ENCODE measurements around the gene DKKL1. TPM values are rescaled to one million over a fixed set of nuclear protein-coding genes. Genes with fewer than 3 reads are reported as not detected.

DKKL1 gene
- total RNA-seq, 2 donors from 2014 or later = not detected

DNA sequence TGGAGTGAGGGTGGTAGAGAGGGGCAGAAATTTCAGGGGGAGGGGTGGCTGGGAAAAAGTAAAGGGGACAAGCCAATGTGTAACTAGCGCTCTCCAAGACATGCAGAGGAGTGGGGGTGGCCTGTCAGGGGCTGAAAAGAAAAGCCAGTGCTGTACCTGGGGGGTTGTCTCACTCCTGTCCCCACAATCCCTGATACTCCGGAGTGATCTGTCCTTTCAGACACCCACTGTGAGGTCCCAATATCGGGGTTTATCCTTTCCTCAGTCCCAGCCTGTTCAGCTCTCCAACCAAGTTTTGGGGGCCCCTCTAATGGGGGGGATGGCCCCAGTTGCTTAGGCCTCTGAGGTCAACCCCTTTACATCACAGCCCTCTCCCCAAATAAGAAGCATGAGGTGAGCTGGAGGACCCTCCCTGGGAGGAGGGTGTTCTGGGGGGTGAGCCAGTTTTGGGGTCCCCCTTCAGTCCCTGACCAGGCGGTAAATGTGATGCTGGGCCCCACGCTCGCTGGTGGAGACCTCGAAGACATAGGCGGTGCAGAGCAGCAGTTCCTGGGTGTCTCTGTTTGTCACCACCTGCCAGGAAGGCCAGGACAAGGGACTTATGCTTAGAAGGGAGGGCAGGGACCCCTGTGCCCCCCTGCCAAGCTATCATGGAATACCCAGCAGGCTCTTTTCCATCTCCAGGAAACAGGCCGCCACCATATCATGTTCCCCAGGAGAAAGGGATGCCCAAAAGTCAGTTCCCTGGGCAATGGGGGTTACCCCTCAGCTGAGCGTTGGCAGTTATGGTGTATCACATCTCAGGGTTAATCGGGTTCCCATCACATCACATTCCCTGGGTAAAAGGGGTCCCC is 22.6 kb upstream of the DKKL1 start:
- no peak for DNase-seq
- no peak overlapping the region for H3K4me3 Mint-ChIP-seq
- H3K27me3 Mint-ChIP-seq (ENCODE audit: low read depth) = no peaks in the 10 kb centered on the region
- H3K27ac Mint-ChIP-seq = no peak overlapping the region
- peaks cover 33% of the 10 kb centered on the region for H3K4me1 Mint-ChIP-seq (ENCODE audit: low read depth)
- H3K36me3 Mint-ChIP-seq (ENCODE audit: insufficient read depth in 2 of 2) = peaks cover 12 to 15% of the 10 kb centered on the region in 2 donors
- no peaks in the 10 kb centered on the region for H3K9me3 Mint-ChIP-seq
- ATAC-seq (replicated peaks in 1 of 2) = no peak

DNA sequence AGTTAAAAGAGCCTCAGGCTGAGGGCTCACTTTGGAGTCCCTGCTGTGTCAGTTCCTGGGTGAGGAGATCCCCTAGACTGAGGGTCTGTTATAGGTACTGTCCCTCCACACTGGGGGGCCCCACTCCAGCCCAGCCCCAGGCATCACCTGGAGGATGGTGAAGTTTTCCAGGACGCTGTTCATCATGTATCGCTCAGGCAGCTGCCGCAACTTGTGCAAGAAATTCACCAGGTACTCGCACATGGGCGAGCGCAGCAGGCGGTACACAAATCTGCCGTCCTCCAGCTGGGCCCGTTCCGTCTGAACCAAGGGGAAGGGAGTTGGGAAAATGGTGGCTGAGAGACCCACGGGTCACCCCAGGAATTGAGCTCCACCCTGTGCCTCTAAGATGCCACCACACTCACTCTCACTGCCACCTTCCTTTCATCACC is 21.4 kb upstream of the DKKL1 start:
- ATAC-seq (replicated peaks in 1 of 2) (no peak), DNase-seq (no peak)
- Mint-ChIP-seq H3K36me3 (ENCODE audit: insufficient read depth in 2 of 2) (peaks cover 12 to 13% of the 10 kb centered on the region in 2 donors), H3K4me3 (no peak overlapping the region), H3K27ac (no peak overlapping the region), H3K4me1 (ENCODE audit: low read depth) (peaks cover 21% of the 10 kb centered on the region), H3K27me3 (ENCODE audit: low read depth) (no peaks in the 10 kb centered on the region), H3K9me3 (no peaks in the 10 kb centered on the region)

DNA sequence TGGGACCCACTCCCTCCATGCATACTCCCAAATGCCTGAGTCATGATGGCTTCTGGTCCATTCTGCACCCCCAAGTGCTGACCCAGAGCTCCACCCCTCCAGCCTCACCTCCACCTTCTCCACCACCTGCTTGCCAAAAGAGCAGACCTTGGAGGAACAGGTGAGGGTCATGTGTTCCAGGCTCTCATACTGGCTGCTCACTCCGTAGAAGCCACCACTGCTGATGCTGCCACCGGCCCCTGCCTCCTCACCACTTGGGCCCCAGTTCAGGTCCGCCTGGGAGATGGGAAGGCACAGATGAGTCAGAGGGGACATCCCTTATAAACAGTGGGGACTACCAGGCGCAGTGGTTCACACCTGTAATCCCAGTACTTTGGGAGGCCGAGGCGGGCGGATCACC is 20.6 kb upstream of the DKKL1 start:
- DNase-seq (no peak), ATAC-seq (replicated peaks in 1 of 2) (no peak)
- no peak overlapping the region for H3K4me3 Mint-ChIP-seq
- no peak overlapping the region for H3K27ac Mint-ChIP-seq
- no peaks in the 10 kb centered on the region for H3K27me3 Mint-ChIP-seq (ENCODE audit: low read depth)
- peaks cover 12% of the 10 kb centered on the region for H3K4me1 Mint-ChIP-seq (ENCODE audit: low read depth)
- H3K9me3 Mint-ChIP-seq = no peaks in the 10 kb centered on the region
- H3K36me3 Mint-ChIP-seq (ENCODE audit: insufficient read depth in 2 of 2) = peaks cover 9% of the 10 kb centered on the region in 2 donors

DNA sequence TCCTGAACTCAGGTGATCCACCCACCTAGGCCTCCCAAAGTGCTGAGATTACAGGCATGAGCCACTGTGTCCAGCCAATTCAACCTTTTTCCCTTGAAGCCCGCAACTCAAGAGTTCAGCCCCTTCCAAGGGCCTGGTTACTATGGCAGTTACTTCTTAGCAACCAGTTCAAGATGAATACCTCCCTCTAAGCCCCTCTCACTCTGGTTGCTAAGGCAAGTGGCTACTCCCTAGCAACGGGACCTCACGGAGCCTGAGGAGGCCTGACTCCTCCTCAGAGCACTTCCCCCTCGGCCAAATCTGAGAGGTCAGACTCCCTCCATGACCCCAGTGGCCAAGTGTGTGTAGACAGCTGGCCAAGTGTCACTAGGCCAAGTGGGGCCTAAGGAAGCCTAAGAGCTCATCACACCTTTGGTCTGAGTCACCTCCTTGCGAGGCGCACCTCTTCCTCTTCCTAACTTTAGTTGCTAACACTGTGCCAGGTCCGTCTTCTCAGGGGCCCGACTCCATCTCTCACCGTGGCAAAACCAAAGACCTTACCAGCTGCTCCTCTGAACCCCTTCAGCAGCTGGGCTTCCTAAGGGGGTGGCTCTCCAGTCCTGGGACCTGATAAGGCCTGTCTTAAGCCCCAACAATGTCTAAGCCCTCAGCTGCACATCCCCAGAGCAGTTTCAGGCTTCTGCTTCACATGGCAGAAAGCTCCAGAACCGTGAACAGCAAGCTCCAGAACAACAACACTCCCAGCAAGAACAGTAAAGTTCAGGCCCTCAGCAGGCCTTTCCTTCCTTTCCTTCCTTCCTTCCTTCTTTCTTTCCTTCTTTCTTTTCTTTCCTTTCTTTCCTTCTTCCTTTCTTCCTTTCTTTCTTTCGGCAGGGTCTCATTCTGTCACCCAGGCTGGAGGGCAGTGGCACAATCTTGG is 18.9 kb upstream of the DKKL1 start:
- DNase-seq (no peak), ATAC-seq (replicated peaks in 1 of 2) (peak in 1 of 2 donors; percentile 34)
- Mint-ChIP-seq H3K36me3 (ENCODE audit: insufficient read depth in 2 of 2) (peaks cover 3 to 4% of the 10 kb centered on the region in 2 donors), H3K4me3 (no peak overlapping the region), H3K27me3 (ENCODE audit: low read depth) (no peaks in the 10 kb centered on the region), H3K27ac (no peak overlapping the region), H3K9me3 (no peaks in the 10 kb centered on the region), H3K4me1 (ENCODE audit: low read depth) (peaks cover 7% of the 10 kb centered on the region)

DNA sequence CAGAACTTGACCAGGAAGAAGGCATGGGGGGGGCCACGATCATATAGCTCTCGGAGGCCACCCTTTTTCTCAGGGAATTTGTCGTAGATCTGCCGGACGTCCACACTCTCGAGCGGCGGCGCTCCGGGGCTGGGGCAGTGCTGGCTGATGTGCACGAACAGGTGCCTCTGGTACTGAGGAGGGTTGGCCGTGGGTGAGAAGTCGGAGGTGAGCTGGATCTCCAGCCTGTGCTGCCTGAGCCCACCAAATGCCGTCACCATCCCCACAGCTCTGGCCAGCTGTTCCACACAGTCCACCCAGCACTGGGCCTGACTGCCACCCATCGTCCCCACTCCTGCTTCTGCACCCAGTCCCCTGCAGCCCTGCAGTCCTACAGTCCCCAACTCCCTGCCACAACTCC is 16.5 kb upstream of the DKKL1 start:
- Mint-ChIP-seq H3K27me3 (ENCODE audit: low read depth) (no peaks in the 10 kb centered on the region), H3K36me3 (ENCODE audit: insufficient read depth in 2 of 2) (no peaks in the 10 kb centered on the region), H3K27ac (no peak overlapping the region), H3K4me1 (ENCODE audit: low read depth) (no peaks in the 10 kb centered on the region), H3K4me3 (no peak overlapping the region), H3K9me3 (no peaks in the 10 kb centered on the region)
- peak in 1 of 2 donors; percentile 9 for ATAC-seq (replicated peaks in 1 of 2)
- DNase-seq = no peak

DNA sequence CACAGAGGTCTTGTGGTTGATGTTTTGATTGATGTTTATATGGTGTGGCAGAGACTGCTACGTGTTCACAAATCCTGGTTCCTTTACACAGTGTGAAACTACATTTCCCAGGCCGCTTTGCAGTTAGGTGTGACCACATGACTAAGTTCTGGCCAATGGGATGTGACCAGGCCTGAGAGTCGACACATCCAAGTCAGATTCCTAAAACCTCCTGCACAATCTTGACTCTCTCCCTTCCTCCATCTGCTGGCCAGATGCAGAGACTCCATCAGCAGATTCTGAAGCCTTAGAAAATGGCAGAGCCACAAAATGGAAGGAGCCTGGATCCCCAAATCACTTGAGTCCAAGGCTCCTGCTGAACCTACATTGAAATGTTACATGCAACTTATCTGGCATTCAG is 15.8 kb upstream of the DKKL1 start:
- H3K27ac Mint-ChIP-seq = no peak overlapping the region
- no peak for DNase-seq
- no peaks in the 10 kb centered on the region for H3K9me3 Mint-ChIP-seq
- H3K4me1 Mint-ChIP-seq (ENCODE audit: low read depth) = no peaks in the 10 kb centered on the region
- H3K4me3 Mint-ChIP-seq = no peak overlapping the region
- H3K27me3 Mint-ChIP-seq (ENCODE audit: low read depth) = no peaks in the 10 kb centered on the region
- peak; percentile 56 to 60 for ATAC-seq (replicated peaks in 1 of 2)
- H3K36me3 Mint-ChIP-seq (ENCODE audit: insufficient read depth in 2 of 2) = no peaks in the 10 kb centered on the region

DNA sequence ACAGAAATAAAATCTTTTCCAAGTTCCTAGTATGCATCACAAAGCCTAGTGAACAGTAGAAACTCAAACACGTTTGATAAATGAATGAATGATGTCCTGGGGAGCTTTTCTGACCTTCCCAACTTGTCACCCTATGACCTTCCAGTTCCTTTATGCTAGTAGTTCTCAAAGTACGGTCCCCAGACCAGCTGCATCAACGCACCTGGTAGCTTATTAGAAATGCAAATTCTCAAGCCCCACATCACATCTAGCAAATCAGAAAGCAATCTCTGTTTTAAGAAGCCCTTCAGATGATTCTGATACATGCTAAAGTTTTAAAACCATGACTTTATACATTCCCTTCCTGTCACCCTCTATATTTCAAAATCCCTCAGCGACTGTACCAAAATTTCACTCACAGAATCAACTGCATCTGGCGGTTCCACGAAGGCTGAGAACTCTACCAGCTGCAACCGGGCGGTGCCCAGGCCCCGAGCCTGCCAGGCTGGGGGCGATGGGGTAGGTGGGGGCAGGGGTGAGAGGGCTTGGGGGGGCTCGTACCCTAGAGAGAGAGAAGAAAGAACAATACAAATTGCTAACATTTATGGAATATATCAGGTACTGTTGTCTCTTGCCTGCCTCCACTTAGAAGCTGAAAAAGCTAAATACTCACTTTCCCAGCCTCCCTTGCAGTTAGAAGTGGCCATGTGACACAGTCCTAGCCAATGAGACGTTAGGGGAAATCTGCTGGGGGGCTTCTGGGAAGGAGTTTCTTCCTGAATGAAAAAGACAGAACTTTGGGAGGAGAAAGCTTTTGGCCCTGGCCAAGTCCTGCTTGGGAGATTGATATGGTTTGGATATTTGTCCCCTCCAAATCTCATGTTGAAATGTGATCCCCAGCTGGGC is 15.1 kb upstream of the DKKL1 start:
- no peak overlapping the region for H3K4me3 Mint-ChIP-seq
- no peaks in the 10 kb centered on the region for H3K9me3 Mint-ChIP-seq
- H3K27me3 Mint-ChIP-seq (ENCODE audit: low read depth) = peaks cover 6% of the 10 kb centered on the region
- no peak overlapping the region for H3K27ac Mint-ChIP-seq
- no peak for DNase-seq
- H3K4me1 Mint-ChIP-seq (ENCODE audit: low read depth) = no peaks in the 10 kb centered on the region
- H3K36me3 Mint-ChIP-seq (ENCODE audit: insufficient read depth in 2 of 2) = no peaks in the 10 kb centered on the region
- no peak for ATAC-seq (replicated peaks in 1 of 2)

DNA sequence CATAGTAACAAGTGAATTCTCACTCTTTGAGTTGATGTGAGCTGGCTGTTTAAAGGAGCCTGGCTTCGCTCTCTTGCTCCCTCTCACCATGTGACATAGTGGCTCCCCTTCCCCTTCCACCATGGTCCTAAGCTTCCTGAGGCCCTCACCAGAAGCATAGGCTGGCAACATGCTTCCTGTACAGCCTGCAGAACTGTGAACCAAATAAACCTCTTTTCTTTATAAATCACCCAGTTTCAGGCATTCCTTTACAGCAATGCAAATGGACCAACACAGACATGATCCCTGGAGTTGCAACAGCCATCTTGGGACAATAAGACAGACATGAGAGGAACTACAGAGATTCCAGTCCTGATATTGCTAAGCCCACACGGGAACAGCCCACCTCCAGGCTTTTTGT is 14.1 kb upstream of the DKKL1 start:
- Mint-ChIP-seq H3K4me1 (ENCODE audit: low read depth) (no peaks in the 10 kb centered on the region), H3K36me3 (ENCODE audit: insufficient read depth in 2 of 2) (no peaks in the 10 kb centered on the region), H3K9me3 (no peaks in the 10 kb centered on the region), H3K27me3 (ENCODE audit: low read depth) (peaks cover 8% of the 10 kb centered on the region), H3K4me3 (no peak overlapping the region), H3K27ac (no peak overlapping the region)
- DNase-seq = no peak
- no peak for ATAC-seq (replicated peaks in 1 of 2)

DNA sequence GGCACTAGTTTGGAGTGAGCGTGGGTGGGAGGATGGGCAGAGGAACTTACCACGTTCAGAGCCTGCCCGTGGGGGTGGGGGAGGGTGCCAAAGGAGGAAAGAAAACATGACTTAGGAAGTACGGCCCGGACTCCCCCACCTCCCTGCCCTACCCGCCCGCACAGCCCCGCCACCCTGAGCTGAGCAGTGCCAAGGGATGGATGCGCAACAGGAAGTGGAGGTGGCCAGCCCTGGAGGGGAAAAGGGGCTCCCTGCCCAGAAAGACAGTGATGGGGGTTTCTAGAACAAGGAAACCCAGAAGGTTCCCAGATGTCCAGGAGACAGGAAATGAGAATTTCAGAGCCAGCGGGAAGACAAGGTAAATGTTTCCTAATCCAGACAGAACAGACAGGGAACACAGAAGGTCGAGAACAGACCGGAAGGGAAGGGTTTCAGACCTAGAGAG is 7.7 kb upstream of the DKKL1 start:
- ATAC-seq (replicated peaks in 1 of 2) (no peak), DNase-seq (no peak)
- Mint-ChIP-seq H3K4me1 (ENCODE audit: low read depth) (peaks cover 13% of the 10 kb centered on the region), H3K9me3 (no peaks in the 10 kb centered on the region), H3K27me3 (ENCODE audit: low read depth) (peaks cover 24% of the 10 kb centered on the region), H3K4me3 (peak overlapping the region in 1 of 2 donors; percentile 32), H3K27ac (no peak overlapping the region), H3K36me3 (ENCODE audit: insufficient read depth in 2 of 2) (no peaks in the 10 kb centered on the region)

DNA sequence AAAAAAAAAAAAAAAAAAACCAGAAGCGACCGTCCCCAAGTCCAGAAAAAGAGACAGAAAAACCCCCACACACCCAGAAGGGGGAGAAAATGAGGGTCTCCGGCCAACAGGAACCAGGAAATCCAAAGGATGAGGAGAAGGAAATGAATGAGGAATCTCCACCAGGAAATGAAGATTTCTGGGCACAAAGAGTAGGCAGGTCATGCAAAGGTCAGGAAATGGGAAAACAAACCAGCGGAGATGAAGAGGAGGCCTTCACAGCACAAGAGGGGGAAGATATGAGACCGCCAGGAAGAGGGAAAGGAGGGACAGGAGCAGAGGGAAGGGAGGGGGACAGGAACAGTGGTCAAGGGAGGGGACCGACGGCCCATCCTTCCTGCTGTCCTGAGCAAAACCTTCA is 7.3 kb upstream of the DKKL1 start:
- H3K36me3 Mint-ChIP-seq (ENCODE audit: insufficient read depth in 2 of 2) = no peaks in the 10 kb centered on the region
- no peak overlapping the region for H3K27ac Mint-ChIP-seq
- no peaks in the 10 kb centered on the region for H3K9me3 Mint-ChIP-seq
- DNase-seq (no peak), ATAC-seq (replicated peaks in 1 of 2) (no peak)
- peaks cover 24% of the 10 kb centered on the region for H3K27me3 Mint-ChIP-seq (ENCODE audit: low read depth)
- peaks cover 13% of the 10 kb centered on the region for H3K4me1 Mint-ChIP-seq (ENCODE audit: low read depth)
- H3K4me3 Mint-ChIP-seq = no peak overlapping the region

DNA sequence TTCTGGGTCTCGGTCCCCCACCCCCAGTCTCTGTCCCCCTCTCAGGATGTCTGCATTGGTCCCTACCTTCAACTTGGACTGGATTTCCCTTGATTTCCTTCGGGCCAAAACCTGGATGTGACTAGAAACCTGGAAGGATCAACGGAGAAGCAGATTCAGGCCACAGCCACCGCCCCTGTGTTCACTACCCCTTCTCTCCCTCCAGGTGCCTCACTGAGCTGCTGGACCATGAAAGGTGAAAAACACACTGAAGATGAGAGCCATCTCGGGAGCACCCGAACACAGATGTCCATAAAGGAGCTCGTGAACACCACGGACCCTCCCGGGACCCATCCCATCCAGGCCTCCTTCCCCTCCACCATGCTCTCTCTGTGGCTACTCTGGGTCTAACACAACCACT is 6.5 kb upstream of the DKKL1 start:
- no peaks in the 10 kb centered on the region for H3K36me3 Mint-ChIP-seq (ENCODE audit: insufficient read depth in 2 of 2)
- no peak overlapping the region for H3K4me3 Mint-ChIP-seq
- no peak for DNase-seq
- H3K4me1 Mint-ChIP-seq (ENCODE audit: low read depth) = peaks cover 13% of the 10 kb centered on the region
- H3K27ac Mint-ChIP-seq = no peak overlapping the region
- no peaks in the 10 kb centered on the region for H3K9me3 Mint-ChIP-seq
- H3K27me3 Mint-ChIP-seq (ENCODE audit: low read depth) = peaks cover 24% of the 10 kb centered on the region
- no peak for ATAC-seq (replicated peaks in 1 of 2)

DNA sequence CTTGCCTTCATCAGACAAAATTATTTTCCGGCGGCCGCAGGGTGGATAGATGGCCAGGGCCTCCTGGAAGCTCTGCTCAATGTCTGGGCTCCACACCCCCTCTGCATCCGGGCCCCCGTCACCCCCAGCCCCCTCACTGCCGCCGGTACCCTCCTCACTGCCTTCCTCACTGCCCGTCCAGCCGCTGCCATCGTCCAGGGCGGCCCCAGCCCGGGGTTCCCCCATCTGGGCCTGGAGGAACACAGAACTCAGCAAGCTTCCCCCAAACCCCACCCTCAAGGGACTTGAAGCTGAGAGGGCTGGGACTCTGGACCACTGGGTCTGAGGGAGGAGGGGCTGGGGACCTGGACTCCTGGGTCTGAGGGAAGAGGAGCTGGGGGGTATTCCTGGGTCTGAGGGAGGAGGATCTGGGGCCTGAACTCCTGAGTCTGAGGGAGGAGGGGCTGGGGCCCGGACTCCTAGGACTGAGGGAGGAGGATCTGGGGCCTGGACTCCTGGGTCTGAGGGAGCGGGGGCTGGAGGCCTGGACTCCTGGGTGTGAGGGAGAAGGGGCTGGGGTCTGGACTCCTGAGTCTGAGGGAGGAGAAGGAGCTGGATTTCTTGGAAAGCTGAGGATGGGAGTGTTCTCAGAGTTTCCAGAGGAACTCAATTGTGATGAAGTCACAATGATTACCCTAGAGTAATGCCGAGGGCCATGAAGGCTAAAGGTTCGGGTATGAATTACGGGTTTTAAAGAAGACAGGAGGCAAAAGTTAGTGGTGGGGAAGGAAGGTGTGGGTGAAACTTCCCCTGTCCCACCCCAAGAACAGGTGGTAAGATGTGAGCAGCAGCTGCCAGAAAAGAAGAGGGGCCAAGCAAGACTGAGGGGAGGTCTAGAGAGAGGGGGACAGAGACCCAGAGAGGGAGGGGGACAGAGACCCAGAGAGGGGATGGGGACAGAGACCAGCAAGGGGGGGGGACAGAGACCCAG is 3.5 kb upstream of the DKKL1 start:
- DNase-seq = no peak
- no peaks in the 10 kb centered on the region for H3K36me3 Mint-ChIP-seq (ENCODE audit: insufficient read depth in 2 of 2)
- H3K27ac Mint-ChIP-seq = no peak overlapping the region
- H3K27me3 Mint-ChIP-seq (ENCODE audit: low read depth) = peaks cover 16% of the 10 kb centered on the region
- ATAC-seq (replicated peaks in 1 of 2) = no peak
- H3K9me3 Mint-ChIP-seq = no peaks in the 10 kb centered on the region
- H3K4me3 Mint-ChIP-seq = no peak overlapping the region
- peaks cover 13% of the 10 kb centered on the region for H3K4me1 Mint-ChIP-seq (ENCODE audit: low read depth)

Data from activated T-cell treated with anti-CD3 and anti-CD28 coated beads, Interleukin-2, amount 50 U/mL, for 72 hours (primary cell).